Esophagus squamous epithelium (tissue), 5 donors: Measurements from ENCODE around the gene ERC2. TPM values are rescaled to one million over a fixed set of nuclear protein-coding genes. Genes with fewer than 3 reads are reported as not detected.

Experiments used
- DNase-seq: peaks from one replicate; lab custom pipeline; 2025; lab: John Stamatoyannopoulos, UW
- H3K27ac ChIP-seq, 4 donors: fragments of 200-600 bp; sonication (generic); one replicate each; pipeline ENCODE4 v1.5.1; 2016 to 2019; ENCODE audit warnings: mild to moderate bottlenecking in 1 of 4
- H3K27me3 ChIP-seq, 4 donors: fragments of 200-600 bp; sonication (generic); 1 replicate in 3 of 4; 2 replicates in 1 of 4; pipeline versions ENCODE4 v1.5.1 to v1.6.0; 2017 to 2021; ENCODE audit warnings: antibody characterized with exemption in 1 of 4
- H3K36me3 ChIP-seq, 3 donors: fragments of 200-600 bp; sonication (generic); one replicate each; pipeline ENCODE4 v1.5.1; 2016 to 2019
- H3K4me1 ChIP-seq, 3 donors: fragments of 200-600 bp; sonication (generic); one replicate each; pipeline ENCODE4 v1.5.1; 2017 to 2019
- H3K4me3 ChIP-seq, 4 donors: fragments of 200-600 bp; sonication (generic); 1 replicate in 3 of 4; 2 replicates in 1 of 4; pipeline ENCODE4 v1.5.1; 2016 to 2019; ENCODE audit warnings: mild to moderate bottlenecking in 2 of 4, moderate library complexity in 1 of 4
- H3K9me3 ChIP-seq, 3 donors: fragments of 200-600 bp; sonication (generic); one replicate each; pipeline ENCODE4 v1.5.1; 2016 to 2019
- CTCF ChIP-seq, 6 experiments: fragments of 450-650 bp in 4 of 6; fragments of 200-600 bp in 2 of 6; sonication (generic) in 2 of 6; IDR thresholded peaks; one replicate each; pipeline ENCODE4 v1.5.1; 2016 to 2019; ENCODE audit warnings: antibody characterized with exemption in 6 of 6, mild to moderate bottlenecking in 4 of 6, moderate library complexity in 4 of 6
- POLR2A ChIP-seq, 4 donors: fragments of 450-650 bp; IDR thresholded peaks; one replicate each; pipeline ENCODE4 v1.6.1; 2017; ENCODE audit warnings: antibody characterized with exemption in 4 of 4, mild to moderate bottlenecking in 4 of 4, moderate library complexity in 3 of 4
- WGBS, 2 donors: methylation state at CpG; one replicate each; pipeline ENCODE4 v1.1.5; 2018; 5-methylcytosine and 5-hydroxymethylcytosine counted together
- intact Hi-C: fragments of 100-400 bp; cut with DNase I; formaldehyde crosslinking; loops from one replicate; pipeline ENCODE4 v1.15.0; 2022
- total RNA-seq, 4 donors: library from RNA; depleted of rRNA; stranded (reverse); fragments of >200 nt; gene quantifications; one replicate each; pipeline ENCODE4 v1.1.0, GENCODE V29; 2016
- donor health status: DM: yes; HTN: yes; CAD: no.

Gene ERC2
- total RNA-seq, 4 donors from 2014 or later: 0.12 to 1.9 (median 0.86) TPM

GRCh38 chr3:55885721-55886120 lies 582.5 kb downstream of the ERC2 start:
- no peak overlapping the region for H3K4me3 ChIP-seq
- DNase-seq: no peak
- peaks cover 0 to 31% (median 4%) of the 10 kb centered on the region in 3 donors for H3K4me1 ChIP-seq
- no peaks in the 10 kb centered on the region for H3K9me3 ChIP-seq
- no peaks in the 10 kb centered on the region for H3K27me3 ChIP-seq
- H3K27ac ChIP-seq: peak overlapping the region; percentile 40 to 85 (median 74)
- H3K36me3 ChIP-seq: no peaks in the 10 kb centered on the region
- WGBS, 2 donors: 23 to 25% methylated on average over 1 of the region's 1 CpG
- intact Hi-C loops: no loop called here
- peak in 4 of 6 experiments; percentile 10 to 40 (median 20) for TF ChIP-seq CTCF (IDR thresholded peaks at IDR 0.05)
- TF ChIP-seq POLR2A (IDR thresholded peaks at IDR 0.05): no peak

- Histone ChIP-seq H3K36me3 (no peaks in the 10 kb centered on the region), H3K4me1 (peaks cover 0 to 41% (median 4%) of the 10 kb centered on the region in 3 donors), H3K4me3 (no peak overlapping the region), H3K27me3 (no peaks in the 10 kb centered on the region), H3K9me3 (no peaks in the 10 kb centered on the region), H3K27ac (peak overlapping the region; percentile 40 to 85 (median 74))
- TF ChIP-seq POLR2A (IDR thresholded peaks at IDR 0.05) (no peak), CTCF (IDR thresholded peaks at IDR 0.05) (no peak)
- intact Hi-C loops: no loop called here
- WGBS, 2 donors: 17 to 33% methylated on average over 2 of the region's 2 CpGs
- no peak for DNase-seq
Measured at GRCh38 chr3:55884491-55885285, 583.6 kb downstream of the ERC2 start.

GRCh38 chr3:55884066-55884465 lies 584.2 kb downstream of the ERC2 start:
- Histone ChIP-seq H3K36me3 (no peaks in the 10 kb centered on the region), H3K27ac (peak overlapping the region in 3 of 4 donors; percentile 3 to 85 (median 50)), H3K9me3 (no peaks in the 10 kb centered on the region), H3K4me1 (peaks cover 0 to 47% (median 4%) of the 10 kb centered on the region in 3 donors), H3K27me3 (no peaks in the 10 kb centered on the region), H3K4me3 (no peak overlapping the region)
- no peak for TF ChIP-seq POLR2A (IDR thresholded peaks at IDR 0.05)
- no peak for TF ChIP-seq CTCF (IDR thresholded peaks at IDR 0.05)
- intact Hi-C loops: no loop called here
- DNase-seq: no peak
- 22 to 42% methylated on average over 1 of the region's 1 CpG for WGBS, 2 donors

- Histone ChIP-seq H3K27me3 (no peaks in the 10 kb centered on the region), H3K27ac (no peak overlapping the region), H3K4me1 (peaks cover 0 to 48% (median 4%) of the 10 kb centered on the region in 3 donors), H3K36me3 (no peaks in the 10 kb centered on the region), H3K9me3 (no peaks in the 10 kb centered on the region), H3K4me3 (no peak overlapping the region)
- intact Hi-C loops: no loop called here
- WGBS, 2 donors: 50 to 51% methylated on average over 2 of the region's 2 CpGs
- DNase-seq: no peak
- TF ChIP-seq CTCF (IDR thresholded peaks at IDR 0.05) (no peak), POLR2A (IDR thresholded peaks at IDR 0.05) (no peak)
Measured at GRCh38 chr3:55882006-55882405, 586.3 kb downstream of the ERC2 start.

GRCh38 chr3:55880357-55880756 lies 587.9 kb downstream of the ERC2 start:
- Histone ChIP-seq H3K27ac (peak overlapping the region in 2 of 4 donors; percentile 54 to 61), H3K36me3 (no peaks in the 10 kb centered on the region), H3K27me3 (no peaks in the 10 kb centered on the region), H3K4me1 (peaks cover 0 to 39% (median 0%) of the 10 kb centered on the region in 3 donors), H3K4me3 (no peak overlapping the region), H3K9me3 (no peaks in the 10 kb centered on the region)
- no peak for DNase-seq
- intact Hi-C loops: no loop called here
- no peak for TF ChIP-seq POLR2A (IDR thresholded peaks at IDR 0.05)
- no peak for TF ChIP-seq CTCF (IDR thresholded peaks at IDR 0.05)
